GM19035 (cell line): ENCODE results near the gene UROC1.

Experiments used
- ATAC-seq: cut with Tn5 transposase; IDR thresholded peaks from one replicate; pipeline ENCODE4 v1.9.1; 2021; ENCODE audit not compliant: unreplicated experiment

Gene UROC1

DNA sequence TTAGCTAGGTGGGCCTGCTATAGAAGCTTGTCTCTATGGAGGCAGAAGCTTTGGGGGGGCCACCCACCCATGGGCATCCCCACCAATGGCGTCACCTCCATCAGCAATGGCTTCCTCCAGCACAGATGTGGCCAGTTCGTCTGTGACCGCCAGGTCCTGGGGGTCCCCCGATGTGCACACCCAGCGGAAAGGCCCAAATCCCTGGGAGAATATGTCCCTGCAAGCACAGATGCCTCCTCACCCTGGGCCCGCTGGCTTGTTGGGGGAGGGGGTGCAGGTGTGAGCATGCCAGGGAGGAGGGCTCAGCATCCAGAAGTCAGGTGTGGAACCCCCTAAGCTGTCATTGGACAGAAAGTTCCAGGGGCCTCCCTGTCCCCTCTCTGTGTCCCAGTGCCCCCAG lies 19.6 kb downstream of the UROC1 start:
- ATAC-seq = no peak

DNA sequence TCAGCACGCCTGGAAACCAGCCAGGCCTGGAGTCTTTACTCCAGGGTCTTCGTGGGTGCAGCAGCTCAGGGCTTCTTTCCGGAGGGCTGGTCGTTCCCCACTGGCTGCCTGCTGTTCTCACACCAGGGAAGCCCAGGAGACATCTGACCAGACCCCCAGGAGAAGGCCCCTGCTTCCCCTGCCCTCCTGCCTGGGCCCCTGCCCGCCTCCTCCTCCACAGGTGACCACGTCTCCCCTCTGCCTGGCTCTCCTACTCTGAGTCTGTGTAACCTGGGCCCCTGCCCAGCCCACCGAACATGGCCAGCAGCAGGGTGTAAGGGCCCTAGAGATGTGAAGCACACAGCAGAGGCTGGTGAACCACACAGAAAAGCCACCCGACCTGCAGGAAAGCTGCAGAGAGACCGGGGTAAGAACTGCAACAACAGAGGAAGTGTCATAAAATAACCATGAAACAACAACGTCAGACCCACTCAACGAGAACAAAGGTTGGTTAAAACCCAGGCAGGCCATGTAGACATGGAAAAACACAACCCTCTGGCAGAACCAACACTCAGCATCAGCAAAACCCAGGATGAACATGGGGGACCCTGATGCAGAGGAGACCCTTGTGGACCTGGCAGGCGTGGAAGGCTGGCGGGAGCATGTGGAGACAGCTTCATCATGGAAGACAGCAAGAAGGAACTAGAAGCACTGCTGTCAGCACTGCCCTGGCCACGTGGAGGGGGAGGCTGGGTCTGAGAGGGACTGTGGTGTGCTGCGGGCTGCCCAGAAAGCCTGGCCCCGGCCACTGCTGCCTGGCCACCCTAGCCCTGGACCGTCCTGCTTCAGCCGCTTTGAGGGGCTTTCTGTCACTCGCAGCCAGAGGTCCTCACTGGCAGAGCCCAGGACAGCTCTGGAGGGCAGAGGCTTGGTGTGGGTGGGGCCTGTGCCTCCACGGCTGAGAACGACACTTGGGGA lies 20.4 kb downstream of the UROC1 start:
- no peak for ATAC-seq

DNA sequence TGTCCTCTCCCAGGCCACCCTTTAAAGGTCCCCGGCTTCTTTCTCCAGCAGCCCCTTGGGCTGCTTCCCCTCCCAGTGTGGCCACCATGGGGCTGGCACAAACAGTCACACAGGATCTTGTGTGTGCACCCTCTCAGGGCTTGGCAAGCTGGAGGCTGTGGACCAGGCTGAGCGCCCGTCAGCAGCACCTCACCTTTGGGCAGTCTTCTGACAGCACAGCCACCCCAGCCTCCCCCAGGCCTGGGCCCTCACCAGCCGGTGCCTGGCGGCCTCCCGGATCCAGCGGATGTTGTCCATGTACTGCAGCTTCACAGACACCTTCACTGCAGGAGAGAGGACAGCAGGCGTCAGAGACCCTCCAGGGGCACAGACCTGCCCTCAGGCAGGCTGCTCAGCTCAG lies 21.8 kb downstream of the UROC1 start:
- ATAC-seq = no peak

DNA sequence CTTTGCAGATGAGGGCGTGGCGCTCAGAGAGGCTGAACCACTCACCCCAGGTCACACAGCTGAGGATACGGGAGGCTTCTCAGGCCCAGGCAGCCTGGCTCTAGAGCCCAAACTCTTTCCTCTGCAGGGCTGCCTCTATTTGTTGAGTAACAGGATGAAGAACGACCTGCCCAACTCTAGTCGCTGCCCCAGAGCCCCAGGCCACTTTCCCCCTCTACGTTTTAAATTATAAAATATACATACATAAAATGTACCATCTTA lies 22.7 kb downstream of the UROC1 start:
- ATAC-seq = no peak

DNA sequence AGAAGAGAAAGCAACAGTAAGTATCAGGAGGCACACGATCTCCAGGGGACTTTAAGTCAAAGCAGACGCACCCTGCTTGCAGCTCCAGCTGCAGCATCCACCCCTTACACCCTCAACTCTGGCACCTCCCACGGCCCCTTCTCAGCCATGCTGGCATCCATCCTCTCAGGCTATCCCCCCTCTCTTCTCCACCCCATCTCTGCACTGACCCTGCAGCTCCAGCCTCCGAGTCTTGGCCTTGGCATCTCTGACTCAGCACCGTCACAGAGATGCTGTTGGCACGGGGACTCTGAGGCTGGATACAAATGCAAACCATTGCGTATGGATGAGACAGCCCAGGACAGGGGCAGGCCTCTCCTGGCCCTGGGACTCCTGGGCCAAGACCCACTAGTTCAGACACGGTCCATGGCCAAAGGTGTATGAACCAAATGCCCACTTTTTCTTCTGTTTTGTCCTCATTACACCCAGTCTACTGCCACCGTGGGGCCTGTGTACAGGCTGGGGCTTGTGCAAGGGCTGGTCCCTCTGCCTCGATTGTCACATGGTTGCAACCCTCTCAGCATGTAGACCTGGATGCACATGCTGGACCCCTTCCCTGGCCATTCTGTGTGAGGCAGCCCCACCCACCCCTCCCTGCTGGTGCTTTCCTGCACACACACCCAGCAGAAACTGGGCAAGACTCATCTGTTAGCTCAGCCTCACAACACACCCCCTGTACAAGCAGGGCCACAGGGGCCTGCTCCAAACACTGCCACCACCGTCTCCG lies 23.2 kb downstream of the UROC1 start:
- ATAC-seq = no peak

DNA sequence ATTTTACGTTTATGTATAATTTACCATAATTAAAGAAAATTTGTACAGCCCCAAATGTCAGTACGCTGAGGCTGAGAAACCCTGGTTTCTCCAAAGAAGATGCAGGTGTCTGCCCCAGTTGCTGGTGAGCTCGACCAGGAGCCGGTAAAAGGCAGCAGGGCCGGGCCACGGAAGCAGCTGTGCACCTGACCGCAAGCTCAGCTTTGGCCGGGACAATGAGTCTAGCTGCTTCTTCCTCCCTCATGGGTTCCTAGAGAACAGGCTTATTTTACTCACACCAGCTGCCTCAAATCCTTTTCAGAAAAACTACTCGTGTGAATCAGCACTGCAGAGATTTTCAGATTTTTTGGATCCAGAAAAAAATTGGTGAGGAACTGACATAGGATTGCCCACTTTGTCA lies 23.8 kb downstream of the UROC1 start:
- ATAC-seq = no peak

DNA sequence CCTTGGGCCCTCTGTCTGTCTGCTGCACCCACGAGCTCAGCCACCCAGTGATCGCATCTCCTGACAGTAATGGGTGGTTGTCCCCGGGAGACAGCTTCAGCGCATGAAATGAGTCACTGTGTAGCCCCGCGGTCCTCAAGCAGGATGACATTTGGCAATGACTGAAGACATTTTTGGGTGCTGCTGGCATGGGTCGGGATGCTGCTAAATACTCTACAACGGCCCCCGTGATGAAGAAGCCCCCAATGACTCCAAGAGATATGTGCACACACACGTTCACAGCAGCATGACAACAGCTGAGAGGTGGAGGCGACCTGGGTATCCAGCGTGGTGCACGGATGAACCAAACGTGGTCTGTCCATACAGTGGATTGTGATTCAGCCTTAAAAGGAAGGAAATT lies 24.5 kb downstream of the UROC1 start:
- no peak for ATAC-seq

DNA sequence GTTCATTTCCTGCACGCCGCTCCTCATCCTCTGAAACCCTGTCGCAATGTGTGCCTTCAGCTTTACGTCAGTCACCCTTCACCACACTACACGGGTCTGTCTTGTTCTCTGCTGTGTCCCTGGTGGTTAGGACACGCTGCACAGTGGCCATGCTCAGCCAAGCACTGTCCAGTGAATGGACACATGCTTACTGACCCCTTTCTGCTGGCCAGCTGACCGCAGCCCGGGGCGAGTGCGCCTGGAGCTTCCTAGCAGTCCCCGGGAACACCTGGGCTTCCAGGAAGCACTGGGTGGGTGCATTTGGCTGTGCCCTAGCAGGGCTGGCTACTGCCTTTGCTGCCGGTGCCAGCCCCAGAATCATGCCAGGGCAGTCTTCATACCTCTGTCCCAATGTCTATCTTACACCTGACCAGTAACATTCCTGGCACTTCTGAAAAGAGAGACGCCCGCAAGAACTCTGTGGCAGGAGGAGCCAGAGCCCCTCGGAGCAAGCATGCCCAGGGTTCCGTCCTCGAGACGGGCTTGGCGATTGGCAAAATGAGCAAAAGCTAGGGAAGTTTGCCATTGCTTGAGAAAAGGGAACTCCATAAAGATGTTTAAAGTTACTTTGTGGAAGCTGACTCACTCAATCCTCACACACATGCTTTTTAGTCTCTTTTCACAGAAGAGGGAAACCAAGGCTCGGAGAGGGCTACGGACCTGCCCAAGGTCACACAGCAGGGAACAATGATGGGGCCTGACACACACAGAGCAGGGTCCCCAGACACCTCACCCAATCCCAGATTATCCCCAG lies 26.2 kb downstream of the UROC1 start:
- ATAC-seq = no peak

DNA sequence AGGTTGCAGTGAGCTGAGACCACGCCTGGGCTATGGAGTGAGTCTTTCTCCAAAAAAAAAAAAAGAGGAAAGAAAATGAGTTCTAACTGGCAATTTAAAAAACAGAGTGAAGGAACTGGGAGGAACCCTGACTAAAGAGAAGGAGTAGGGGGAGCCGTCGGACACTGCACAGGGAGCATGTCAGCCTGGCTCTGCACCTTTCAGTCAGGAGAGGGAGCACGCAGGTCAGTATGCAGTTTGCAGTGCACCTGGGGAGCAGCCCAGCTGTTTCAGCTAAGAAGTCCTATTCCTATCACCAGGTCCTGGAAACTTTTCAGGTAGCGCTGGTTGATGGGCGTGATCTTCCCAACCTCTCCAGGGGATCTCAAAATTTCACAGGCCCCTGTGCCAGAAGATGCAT lies 27.0 kb downstream of the UROC1 start:
- ATAC-seq = no peak

DNA sequence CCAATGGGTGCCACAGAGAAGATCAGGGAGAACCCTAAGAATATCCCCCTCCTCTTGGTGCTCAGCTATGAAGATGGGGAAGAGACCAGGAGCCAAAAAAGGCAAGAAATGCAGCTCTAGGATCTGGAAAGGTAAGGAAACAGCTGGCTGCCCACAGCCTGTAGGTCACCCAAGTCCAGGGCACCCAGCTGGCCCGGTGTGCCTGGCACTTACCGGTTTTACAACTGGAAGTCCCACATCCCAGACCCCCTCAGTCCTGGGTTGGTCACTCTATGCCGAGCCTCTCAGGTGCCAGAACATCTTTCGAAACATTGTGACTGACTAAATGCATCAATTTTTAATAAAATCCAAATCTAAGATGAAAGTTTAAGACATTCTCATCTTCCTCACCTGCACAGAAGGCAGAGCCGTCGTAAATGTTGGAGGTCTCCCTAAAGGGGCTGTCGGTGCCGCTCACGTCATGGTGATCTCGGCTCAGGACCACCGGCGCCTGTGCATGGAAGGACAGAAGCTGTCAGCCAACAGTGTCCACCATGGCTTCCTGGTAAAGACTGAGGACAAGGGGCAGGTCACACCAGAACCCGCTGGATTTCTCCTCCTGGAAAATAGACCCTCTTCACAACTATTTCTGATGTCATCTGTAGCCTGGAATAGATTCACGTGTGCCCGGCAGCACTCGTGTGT lies 28.5 kb downstream of the UROC1 start:
- ATAC-seq = no peak

DNA sequence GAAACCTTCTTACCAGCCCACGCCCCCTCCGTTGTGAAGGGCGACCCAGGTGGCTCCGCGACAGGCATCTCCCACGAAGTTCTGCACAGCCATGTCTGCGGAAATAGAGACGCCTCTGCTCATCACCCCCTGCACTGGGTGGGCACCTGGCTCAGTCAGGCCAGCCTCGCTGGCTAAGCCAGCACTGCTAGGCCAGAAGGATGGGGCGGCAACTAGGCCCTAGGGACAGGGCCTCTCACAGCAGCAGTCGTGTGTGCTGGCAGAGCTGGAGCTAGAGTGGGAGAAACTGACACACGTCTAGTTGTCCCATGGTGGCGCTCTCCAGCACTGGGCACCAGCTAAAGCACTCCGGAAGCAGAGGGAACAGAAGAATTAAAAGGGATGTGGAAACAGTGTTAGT lies 29.4 kb downstream of the UROC1 start:
- ATAC-seq = no peak

DNA sequence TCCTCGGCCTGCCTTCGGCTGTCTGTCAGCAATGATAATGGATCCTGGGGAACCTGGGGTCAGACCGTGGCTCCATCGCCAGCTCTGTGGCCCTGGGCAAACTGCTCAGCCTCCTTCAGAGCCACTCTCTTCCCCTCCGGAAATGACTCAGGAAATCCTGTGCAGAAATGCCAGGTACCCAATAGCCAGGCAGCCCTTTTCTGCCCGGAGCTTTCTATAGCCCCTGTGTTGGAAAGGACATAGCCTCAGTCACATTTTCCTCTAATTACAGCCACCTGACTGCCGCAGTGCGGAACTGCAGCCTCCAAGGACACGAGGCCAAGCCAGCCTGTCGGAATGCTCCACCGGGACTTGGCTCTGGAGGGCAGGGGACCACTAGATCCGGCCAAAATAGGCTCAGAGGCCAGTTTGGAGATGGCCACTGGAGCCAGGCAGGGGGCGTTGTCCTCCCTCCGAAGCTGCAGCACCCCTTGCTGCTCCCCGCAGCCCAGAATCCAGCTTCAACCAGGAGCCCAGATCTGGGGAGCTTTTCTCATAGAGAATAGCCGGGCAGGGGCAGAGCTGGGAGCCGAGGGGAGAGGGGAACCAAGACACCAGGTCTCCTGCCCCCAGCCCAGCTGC lies 30.3 kb downstream of the UROC1 start:
- ATAC-seq = no peak

DNA sequence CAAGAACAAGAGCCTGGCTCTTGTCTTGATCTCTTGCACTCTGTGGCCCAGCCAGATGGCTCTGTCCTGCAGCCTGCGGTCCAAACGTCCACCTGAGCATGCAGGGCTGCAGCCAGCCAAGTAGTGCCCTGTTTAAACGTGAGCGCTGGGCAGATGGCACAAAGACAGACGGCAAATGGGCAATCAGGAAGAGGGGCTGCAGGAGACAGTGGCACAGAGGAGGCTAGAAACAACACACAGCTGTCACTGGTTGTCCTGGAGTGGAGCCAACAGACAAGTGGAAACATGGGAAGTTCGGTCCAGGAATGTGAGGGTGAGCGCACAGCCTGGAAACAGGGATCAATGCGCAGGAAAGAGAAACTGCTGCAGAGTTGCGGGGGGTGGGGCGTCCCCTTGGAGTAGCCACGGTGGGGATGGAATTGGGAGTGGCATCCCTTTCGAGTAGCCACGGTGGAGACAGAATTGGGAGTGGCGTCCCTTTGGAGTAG lies 31.2 kb downstream of the UROC1 start:
- ATAC-seq = no peak

DNA sequence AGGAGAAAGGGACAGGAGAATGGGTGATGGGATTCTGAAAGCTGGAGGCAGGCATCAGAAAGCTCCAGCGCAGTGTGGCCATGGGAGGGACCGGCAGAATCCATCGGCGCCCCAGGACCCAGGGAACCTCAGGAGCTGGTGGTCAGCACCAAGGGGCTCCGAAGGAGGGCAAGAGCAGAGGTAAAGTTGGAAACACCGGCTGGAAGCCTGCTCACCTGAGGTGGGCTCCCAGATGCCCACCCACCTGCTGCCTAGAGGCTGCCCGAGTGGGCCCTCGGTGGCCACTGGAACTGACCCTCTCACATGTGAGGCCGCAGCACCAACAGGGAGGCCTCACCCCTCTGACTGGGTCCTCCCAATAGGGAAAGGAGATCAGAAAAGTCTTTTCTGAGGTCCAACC lies 31.6 kb downstream of the UROC1 start:
- no peak for ATAC-seq

DNA sequence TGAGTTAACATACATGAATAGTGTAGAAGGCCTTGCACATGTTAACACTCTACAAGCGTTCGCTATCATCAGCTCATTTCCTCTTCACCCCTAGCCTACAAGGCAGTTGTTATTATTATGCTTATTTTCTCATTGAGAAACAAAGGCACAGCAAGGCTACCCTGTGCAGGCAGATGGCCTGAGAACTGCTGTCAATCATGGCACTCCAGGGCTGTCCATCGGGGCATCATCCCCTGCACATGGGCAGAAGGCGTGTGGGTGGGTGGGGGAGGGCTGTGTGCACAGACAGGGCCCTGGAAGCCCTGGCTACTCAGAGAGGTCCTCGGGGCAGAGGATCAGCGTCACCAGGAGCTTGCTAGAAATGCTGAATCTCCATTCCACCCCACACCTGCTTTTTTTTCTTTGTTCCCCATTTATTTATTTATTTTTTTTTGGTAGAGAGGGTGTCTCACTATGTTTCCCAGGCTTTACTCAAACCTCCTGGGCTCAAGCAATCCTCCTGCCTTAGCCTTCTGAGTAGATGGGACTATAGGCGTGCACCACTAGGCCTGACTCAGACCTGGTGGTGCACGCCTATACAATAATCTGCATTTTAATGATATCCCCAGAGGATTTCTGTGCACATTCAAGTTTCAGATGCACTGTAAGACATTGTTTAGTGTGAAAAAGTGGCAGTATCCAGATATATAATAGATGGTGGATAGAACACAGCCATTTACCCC lies 32.2 kb downstream of the UROC1 start:
- no peak for ATAC-seq

DNA sequence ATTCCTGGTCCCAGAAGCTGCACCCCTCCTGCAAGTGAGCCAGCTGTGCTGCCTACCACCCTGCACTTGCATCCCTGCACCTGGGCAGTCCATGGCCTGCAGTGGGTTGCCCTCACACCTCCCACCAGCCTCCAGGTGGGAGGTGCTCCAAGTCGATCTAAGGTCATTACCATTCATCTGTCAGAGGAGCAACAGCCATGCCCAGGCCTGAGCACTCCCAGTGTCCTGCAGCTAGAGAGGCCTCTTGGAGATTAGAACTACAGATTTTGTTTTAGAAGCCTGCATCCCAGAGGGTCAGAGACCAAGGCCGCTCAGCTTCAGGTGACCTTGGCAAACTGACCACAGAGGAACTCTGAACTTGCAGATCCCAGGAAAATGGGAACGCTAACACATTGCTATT lies 32.9 kb downstream of the UROC1 start:
- no peak for ATAC-seq

DNA sequence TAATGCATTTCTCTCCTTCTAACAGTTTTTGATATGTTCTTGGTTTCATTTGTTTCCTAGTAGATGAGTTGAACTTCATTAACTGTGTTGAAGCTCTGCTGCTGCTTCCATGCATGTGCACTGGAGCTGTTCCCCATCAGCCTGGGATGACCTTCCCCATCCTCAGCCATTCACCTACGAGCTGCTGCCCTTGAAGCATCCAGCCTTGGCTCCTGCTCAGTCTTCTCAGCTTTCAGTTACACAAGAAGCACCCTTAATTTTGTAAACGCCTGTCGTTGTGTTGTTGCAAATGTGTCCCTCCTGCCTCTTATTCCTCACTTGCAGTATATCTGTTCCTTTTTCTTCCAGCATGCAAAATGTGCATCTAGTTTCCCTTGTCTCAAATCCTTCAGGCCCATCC lies 33.4 kb downstream of the UROC1 start:
- no peak for ATAC-seq

DNA sequence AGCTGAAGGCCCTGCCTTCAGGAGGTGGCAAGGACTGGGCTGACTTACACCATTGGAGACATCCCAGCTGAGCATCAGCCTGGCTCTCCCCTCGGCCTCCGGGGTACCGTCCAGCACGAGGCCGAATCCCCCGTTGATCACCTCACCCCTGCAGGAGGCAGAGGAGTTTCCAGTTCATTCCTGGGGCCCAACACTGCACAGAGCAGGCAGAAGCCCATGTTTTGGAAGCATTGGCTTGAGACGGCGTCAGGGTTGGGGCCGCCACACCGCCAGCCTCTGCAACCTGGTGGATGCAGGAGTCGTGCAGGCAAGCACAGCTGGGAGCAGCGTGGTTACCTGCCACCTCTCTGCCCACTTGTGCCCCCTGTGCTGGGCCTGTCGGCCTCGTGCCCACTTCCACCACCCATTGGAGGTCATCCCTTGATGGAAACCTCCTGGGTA lies 34.2 kb downstream of the UROC1 start:
- no peak for ATAC-seq

DNA sequence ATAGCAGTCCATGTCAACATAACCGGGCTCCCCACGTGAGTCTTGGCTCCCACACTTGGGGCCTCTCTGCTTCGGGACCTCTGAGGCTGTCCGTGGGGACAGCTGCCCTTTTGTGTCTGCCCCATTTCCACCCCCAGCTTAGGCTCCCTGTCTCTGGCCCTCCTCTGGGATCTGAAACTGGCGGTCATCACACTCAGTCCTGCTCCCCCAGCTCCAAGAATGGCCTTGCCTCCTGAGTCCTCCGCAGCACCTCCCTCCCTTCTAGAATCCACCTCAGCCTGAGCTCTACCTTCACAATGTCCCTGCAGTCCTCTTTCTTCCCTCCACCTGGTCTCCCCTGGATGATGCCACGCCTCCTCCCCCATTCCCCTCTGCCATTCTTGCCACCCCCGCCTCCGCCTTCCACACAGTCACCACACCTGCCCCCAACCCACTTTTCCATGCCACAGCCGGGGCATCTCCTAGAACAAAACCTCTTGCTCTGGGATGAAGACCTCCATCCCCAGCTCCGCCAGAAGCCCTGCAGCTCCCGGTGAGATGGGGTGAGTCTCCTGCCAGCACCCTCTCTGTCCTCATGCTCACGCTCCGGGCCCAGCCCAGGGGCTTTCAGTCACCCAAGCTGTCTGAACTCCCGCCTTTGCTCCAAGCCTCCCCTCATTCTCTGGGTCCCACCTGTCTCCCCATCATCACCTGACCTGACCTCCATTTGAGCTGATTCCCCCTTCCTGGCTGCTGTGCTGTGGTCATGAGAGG lies 34.9 kb downstream of the UROC1 start:
- ATAC-seq = no peak
